Measurements from ENCODE around the gene PRX.
"Not testable (repeated sequence)": the region's sequence is repeated elsewhere in the genome, so short reads cannot be mapped to it uniquely, and the experiment has no call there.

Gene PRX

GRCh38 chr19:40438284-40438683, 25.1 kb upstream of the PRX start:
- no peak overlapping the region for H3K4me3 ChIP-seq (ENCODE audit: low read depth, low read length)
- TF ChIP-seq CTCF (IDR thresholded peaks at IDR 0.05; ENCODE audit: insufficient read depth, low read depth, low read length, missing control alignments), result no peak
- no peak for DNase-seq (ENCODE audit: low read depth)

GRCh38 chr19:40433391-40434216, 20.4 kb upstream of the PRX start:
- peak; percentile 82 for DNase-seq (ENCODE audit: low read depth)
- no peak for TF ChIP-seq CTCF (IDR thresholded peaks at IDR 0.05; ENCODE audit: insufficient read depth, low read depth, low read length, missing control alignments)
- peak overlapping the region; percentile 55 for H3K4me3 ChIP-seq (ENCODE audit: low read depth, low read length)

GRCh38 chr19:40432760-40433159, 19.6 kb upstream of the PRX start:
- not testable (repeated sequence) for H3K4me3 ChIP-seq (ENCODE audit: low read depth, low read length); DNase-seq (ENCODE audit: low read depth)

GRCh38 chr19:40431698-40432097, 18.5 kb upstream of the PRX start:
- H3K4me3 ChIP-seq (ENCODE audit: low read depth, low read length), result no peak overlapping the region
- no peak for DNase-seq (ENCODE audit: low read depth)
- no peak for TF ChIP-seq CTCF (IDR thresholded peaks at IDR 0.05; ENCODE audit: insufficient read depth, low read depth, low read length, missing control alignments)

- not testable (repeated sequence) for H3K4me3 ChIP-seq (ENCODE audit: low read depth, low read length); DNase-seq (ENCODE audit: low read depth)
Measured at GRCh38 chr19:40430242-40430641, 17.1 kb upstream of the PRX start.

GRCh38 chr19:40428197-40428596, 15.0 kb upstream of the PRX start:
- not testable (repeated sequence) for DNase-seq (ENCODE audit: low read depth); H3K4me3 ChIP-seq (ENCODE audit: low read depth, low read length)

GRCh38 chr19:40425450-40426287, 12.5 kb upstream of the PRX start, which contains the start of gene SERTAD1:
TSS of gene SERTAD1 (minus strand) at chr19:40425992. CDS start at chr19:40423546, 2,446 bp downstream.
- H3K4me3 ChIP-seq (ENCODE audit: low read depth, low read length), result peak within 1 kb of the TSS; percentile 80
- peak; percentile 73 for TF ChIP-seq CTCF (IDR thresholded peaks at IDR 0.05; ENCODE audit: insufficient read depth, low read depth, low read length, missing control alignments)
- peak; percentile 100 for DNase-seq (ENCODE audit: low read depth)

- H3K4me3 ChIP-seq (ENCODE audit: low read depth, low read length), result peak overlapping the region; percentile 80
- TF ChIP-seq CTCF (IDR thresholded peaks at IDR 0.05; ENCODE audit: insufficient read depth, low read depth, low read length, missing control alignments), result no peak
- peak; percentile 24 for DNase-seq (ENCODE audit: low read depth)
Measured at GRCh38 chr19:40424637-40425449, 11.7 kb upstream of the PRX start.
